ENCODE results near the gene TSPAN18.
"Not testable (repeated sequence)": the region's sequence is repeated elsewhere in the genome, so short reads cannot be mapped to it uniquely, and the experiment has no call there.

The TSPAN18 gene

DNA sequence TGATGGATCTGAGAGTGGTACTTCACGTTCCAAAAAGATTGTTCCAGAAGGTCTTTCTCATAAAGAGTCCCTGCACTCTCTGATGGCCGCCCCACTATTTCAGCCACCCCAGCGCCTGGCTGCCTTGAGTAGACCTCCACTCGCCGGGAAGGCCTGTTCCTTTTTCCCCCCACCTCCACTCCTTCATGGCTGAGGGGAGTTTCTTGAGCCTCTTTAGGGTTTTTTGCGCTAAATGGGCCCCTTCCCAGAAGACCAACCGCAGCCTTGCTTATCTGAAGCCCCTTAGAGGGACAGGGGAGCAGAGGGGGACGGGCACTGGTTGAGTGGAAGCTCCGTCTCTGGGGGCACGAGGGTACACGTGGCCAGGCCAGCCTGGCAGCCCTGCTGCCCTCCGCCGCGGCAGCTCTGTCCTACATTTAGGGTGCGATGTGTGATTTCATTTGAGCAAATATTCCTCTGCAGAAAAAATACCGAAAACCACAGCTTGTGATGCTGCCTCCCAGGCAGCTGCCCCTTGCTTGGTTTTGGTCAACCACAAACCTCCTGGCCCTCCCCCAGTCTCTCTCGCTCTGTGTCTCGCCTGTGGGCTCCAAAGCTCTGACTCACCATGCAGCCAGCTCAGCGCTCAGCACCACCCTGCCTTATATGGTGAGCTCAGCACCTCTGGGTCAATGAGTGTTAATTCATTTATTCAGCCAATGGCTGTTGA lies 135.2 kb downstream of the TSPAN18 start:
- no peaks in the 10 kb centered on the region for H3K9me3 ChIP-seq
- DNase-seq (ENCODE audit: low spot score in 2 of 2) = peak; percentile 23 to 64
- peaks cover 28% of the 10 kb centered on the region for H3K4me1 ChIP-seq
- no peaks in the 10 kb centered on the region for H3K27me3 ChIP-seq (ENCODE audit: low read depth)
- no peaks in the 10 kb centered on the region for H3K36me3 ChIP-seq (replicated peaks)
- in situ Hi-C loops (cut with MboI; ENCODE audit: low sequenced_read_pairs) = no loop called here
- H3K4me3 ChIP-seq = no peak overlapping the region

DNA sequence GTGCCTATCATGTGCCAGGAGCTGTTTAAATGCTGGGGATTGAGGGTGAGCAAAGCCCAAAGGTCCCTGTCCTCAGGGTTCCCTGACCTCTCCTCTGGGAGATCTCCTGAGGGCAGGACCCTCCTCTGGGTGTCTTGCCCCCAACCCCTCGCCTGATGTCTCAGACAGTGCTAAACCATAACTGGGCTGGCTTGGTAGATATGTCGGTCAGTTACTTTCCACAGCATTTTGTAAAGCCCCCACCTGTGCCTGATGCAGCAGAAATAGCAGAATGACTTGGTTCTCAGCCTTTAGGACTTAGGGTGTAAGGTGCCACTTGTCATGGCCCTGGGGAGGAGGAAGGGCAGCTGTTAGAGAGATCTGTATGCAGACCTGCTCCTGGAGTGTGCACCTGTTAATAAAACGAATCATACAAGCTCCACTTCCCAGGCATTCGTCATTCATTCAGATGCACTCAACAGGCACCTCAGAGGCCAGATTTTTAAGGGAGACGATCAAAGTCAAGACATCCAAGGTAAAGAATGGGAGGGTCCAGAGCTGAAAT lies 135.9 kb downstream of the TSPAN18 start:
- in situ Hi-C loops (cut with MboI; ENCODE audit: low sequenced_read_pairs) = no loop called here
- peaks cover 28% of the 10 kb centered on the region for H3K4me1 ChIP-seq
- no peaks in the 10 kb centered on the region for H3K27me3 ChIP-seq (ENCODE audit: low read depth)
- H3K9me3 ChIP-seq = no peaks in the 10 kb centered on the region
- H3K4me3 ChIP-seq = no peak overlapping the region
- H3K36me3 ChIP-seq (replicated peaks) = no peaks in the 10 kb centered on the region
- no peak for DNase-seq (ENCODE audit: low spot score in 2 of 2)

DNA sequence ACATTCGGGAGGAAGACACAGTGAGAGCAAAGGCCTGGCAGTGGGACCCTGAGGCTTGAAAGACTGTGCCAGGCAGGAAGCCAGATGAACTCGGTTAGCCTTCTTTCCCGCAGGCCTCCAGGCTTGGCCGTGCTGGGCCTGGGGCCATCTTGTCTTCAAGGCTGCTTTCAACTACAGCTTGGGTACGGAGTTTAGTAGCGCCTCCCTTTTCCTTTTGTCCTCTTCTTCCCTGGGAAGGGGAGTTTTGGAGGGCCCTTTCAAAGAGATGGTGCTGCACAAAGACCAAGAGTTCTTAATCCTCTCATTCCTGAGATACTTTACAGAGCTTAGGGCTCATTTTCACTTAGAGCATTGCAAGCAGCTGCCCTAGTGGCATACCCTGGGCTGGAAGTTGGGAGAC lies 136.5 kb downstream of the TSPAN18 start:
- in situ Hi-C loops (cut with MboI; ENCODE audit: low sequenced_read_pairs) = no loop called here
- H3K36me3 ChIP-seq (replicated peaks) = no peaks in the 10 kb centered on the region

DNA sequence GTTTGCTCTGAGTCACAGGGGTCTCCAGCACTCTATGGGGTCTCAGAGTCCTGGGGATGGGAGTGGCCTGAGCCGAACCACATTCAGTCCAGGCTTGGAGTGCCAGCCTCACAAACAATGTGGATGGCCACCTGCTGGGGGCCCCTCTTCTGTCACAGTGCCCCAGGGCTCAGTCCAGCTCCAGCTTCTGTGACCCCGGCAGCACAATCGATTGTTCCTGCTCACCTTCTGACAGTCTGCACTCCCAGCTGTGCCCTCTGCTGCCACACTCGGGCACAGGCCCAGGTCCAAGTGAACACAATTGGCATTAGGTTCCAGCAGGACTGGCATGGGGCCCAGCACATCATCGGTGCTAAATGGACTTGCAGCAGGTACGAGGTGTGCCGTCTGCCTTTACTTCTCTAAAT lies 139.1 kb downstream of the TSPAN18 start:
- in situ Hi-C loops (cut with MboI; ENCODE audit: low sequenced_read_pairs) = no loop called here
- no peak for DNase-seq (ENCODE audit: low spot score in 2 of 2)
- Histone ChIP-seq H3K9me3 (no peaks in the 10 kb centered on the region), H3K27me3 (ENCODE audit: low read depth) (no peaks in the 10 kb centered on the region), H3K36me3 (replicated peaks) (no peaks in the 10 kb centered on the region), H3K4me1 (peaks cover 28% of the 10 kb centered on the region), H3K4me3 (no peak overlapping the region)

More for the DNA sequence above, 136.5 kb downstream of the TSPAN18 start:
- Histone ChIP-seq H3K9me3 (no peaks in the 10 kb centered on the region), H3K27me3 (ENCODE audit: low read depth) (no peaks in the 10 kb centered on the region), H3K4me1 (peaks cover 28% of the 10 kb centered on the region), H3K4me3 (no peak overlapping the region)
- peak; percentile 70 to 83 for DNase-seq (ENCODE audit: low spot score in 2 of 2)

DNA sequence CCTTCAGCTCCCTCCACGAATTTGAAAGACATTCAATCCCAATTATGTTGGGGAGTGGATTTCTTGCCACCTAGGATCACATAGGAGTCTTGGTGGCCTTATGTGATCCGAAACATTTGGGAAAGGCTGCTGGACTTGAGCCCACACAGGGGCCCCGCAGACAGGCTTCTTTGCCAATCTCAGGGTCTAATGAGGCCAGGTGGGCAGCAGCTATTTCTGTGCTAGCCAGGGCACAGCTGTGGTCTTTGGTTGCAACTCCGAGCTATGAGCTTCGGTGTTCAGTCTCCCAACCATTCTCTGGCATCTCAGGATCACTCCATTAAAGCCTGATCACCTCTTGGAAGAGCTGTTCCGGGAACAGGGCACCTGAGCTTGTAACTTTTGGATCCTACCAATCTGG lies 139.5 kb downstream of the TSPAN18 start:
- Histone ChIP-seq H3K9me3 (no peaks in the 10 kb centered on the region), H3K36me3 (replicated peaks) (no peaks in the 10 kb centered on the region), H3K4me1 (peaks cover 28% of the 10 kb centered on the region), H3K27me3 (ENCODE audit: low read depth) (no peaks in the 10 kb centered on the region), H3K4me3 (no peak overlapping the region)
- in situ Hi-C loops (cut with MboI; ENCODE audit: low sequenced_read_pairs) = no loop called here
- DNase-seq (ENCODE audit: low spot score in 2 of 2) = no peak

DNA sequence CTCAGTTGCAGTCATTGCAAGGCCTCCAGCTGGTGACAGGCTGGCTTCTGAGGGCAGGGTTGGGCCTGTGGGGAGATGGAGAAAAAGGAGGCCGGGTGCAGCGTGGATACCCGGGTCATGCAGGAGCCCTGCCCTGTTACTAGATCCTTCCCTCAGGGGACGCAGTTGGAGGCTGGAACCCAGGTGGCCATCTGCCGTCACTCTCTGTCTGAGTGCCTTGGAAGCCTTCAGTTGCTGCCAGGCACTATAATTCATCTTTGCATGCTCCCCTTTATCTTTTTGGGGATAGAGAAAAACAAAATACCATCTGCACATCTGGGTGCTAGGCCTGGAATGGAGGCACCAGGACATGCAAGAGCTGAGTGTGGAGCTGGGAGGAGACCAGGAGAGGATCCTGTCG lies 141.3 kb downstream of the TSPAN18 start:
- no peak overlapping the region for H3K4me3 ChIP-seq
- in situ Hi-C loops (cut with MboI; ENCODE audit: low sequenced_read_pairs) = no loop called here
- no peaks in the 10 kb centered on the region for H3K36me3 ChIP-seq (replicated peaks)
- no peaks in the 10 kb centered on the region for H3K27me3 ChIP-seq (ENCODE audit: low read depth)
- H3K9me3 ChIP-seq = no peaks in the 10 kb centered on the region
- H3K4me1 ChIP-seq = peaks cover 14% of the 10 kb centered on the region
- DNase-seq (ENCODE audit: low spot score in 2 of 2) = no peak

DNA sequence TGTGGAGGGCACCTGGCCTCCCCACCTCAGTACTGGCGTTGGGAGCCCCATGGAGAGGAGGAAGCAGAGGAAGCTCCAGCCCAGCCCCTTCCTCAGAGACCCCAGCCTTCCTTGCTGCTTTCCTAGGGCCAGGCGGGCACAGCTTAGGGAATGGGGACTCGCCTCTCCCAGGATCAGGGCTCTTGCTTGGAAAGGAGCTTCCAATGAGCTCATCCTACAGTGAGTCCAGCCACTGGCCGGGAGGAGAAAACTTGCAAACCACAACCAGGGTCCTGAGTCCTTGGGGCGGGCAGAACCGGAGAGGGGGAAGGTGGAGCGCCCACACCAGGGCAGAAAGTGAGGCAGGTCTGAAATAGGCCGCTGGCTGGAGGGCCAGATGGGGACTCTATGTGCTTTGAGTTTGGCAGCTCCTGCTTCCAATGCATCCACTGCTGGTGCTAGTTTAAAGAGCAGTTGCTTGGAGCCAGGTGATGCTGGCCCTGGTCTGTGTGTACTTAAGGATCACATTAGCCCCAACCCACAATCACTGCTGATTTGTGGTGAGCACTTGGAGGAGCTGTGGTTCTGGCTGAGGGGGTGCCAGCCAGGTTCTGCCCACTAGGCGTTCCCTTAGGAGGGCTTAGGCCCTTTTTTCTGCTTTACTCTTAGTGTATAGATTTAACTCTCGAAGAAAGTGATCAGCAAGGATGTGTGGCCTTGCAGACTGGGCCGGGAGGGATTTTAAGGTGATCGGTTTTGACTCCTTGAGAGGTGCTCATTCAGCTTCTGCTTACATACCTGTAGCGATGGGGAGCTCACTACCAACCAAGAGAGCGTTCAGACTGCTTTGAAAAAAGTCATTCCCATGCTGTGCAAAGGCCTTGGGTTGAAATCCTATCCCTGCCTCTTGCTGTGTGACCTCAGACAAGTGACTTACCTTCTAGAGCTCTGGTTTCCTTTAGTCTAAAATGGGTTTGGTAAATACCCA lies 142.0 kb downstream of the TSPAN18 start:
- in situ Hi-C loops (cut with MboI; ENCODE audit: low sequenced_read_pairs) = no loop called here
- Histone ChIP-seq H3K36me3 (replicated peaks) (no peaks in the 10 kb centered on the region), H3K9me3 (no peaks in the 10 kb centered on the region), H3K4me1 (peaks cover 9% of the 10 kb centered on the region), H3K4me3 (no peak overlapping the region), H3K27me3 (ENCODE audit: low read depth) (no peaks in the 10 kb centered on the region)
- DNase-seq (ENCODE audit: low spot score in 2 of 2) = no peak

DNA sequence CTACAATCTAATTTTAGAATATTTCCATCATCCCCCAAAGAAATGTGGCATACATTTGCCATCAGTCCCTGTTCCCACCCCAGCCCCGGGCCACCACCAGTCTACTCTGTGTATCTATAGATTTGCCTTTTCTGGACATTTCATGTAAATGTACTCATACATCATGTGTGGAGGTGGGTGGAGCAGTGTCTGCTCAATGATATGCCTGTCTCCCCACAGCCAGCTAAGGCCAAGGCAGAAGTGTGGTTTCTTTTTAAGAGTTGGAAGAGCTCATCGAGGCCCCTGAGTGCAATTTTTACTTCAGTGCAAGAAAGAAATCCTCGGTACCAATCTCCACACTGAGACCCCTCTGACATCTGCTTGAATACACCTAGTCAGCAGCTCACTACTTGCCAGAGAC lies 143.4 kb downstream of the TSPAN18 start:
- H3K4me1 ChIP-seq = peaks cover 5% of the 10 kb centered on the region
- H3K4me3 ChIP-seq = no peak overlapping the region
- in situ Hi-C loops (cut with MboI; ENCODE audit: low sequenced_read_pairs) = no loop called here
- no peaks in the 10 kb centered on the region for H3K27me3 ChIP-seq (ENCODE audit: low read depth)
- DNase-seq (ENCODE audit: low spot score in 2 of 2) = no peak
- no peaks in the 10 kb centered on the region for H3K36me3 ChIP-seq (replicated peaks)
- H3K9me3 ChIP-seq = no peaks in the 10 kb centered on the region

DNA sequence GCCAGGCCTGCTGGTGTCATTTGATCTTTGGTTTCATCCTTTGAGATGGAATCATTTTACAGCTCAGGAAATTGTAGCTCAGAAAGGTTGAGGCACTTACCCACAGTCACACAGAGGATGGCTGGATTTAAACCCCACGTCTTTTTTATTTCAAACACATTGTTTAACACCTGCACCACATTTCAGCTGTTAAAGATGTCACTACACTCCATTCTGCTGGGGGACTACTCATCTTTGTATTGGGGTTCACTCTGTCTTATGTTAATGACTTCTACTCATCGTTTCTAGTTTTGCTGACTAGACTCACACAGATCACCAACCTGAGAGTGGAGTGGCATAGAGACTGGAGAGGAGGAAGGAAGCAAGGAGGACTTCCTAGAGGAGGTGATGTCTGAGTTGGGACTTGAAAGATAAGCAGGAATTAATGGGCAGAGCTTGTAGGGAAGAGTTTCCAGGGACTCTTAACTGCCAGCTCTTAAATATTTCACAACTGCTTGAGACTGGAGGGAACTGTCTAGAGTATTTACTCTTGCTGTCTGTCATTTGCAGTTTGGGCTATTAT lies 143.9 kb downstream of the TSPAN18 start:
- peaks cover under 1% of the 10 kb centered on the region; the same call in 1 of the 2 replicates for H3K4me1 ChIP-seq
- H3K27me3 ChIP-seq (ENCODE audit: low read depth) = no peaks in the 10 kb centered on the region
- H3K36me3 ChIP-seq (replicated peaks) = no peaks in the 10 kb centered on the region
- in situ Hi-C loops (cut with MboI; ENCODE audit: low sequenced_read_pairs) = no loop called here
- H3K4me3 ChIP-seq = no peak overlapping the region
- DNase-seq (ENCODE audit: low spot score in 2 of 2) = no peak
- H3K9me3 ChIP-seq = no peaks in the 10 kb centered on the region

DNA sequence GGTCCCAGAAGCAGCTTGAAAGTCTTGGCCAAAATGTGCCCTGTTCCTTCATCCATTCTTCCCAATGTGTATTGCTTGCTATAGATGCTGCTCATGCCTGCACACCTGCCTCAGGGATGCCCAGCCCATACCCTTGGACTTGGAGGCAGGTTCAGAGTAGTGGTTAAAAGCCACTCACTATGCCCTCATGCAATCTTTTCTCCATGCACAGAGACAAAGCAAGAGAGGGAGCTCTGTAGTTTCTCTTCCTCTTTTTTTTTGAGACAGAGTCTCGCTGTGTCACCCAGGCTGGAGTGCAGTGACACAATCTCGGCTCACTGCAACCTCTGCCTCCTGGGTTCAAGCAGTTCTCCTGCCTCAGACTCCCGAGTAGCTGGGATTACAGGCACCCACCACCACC lies 144.9 kb downstream of the TSPAN18 start:
- DNase-seq (ENCODE audit: low spot score in 2 of 2); H3K4me1 ChIP-seq; in situ Hi-C loops (cut with MboI; ENCODE audit: low sequenced_read_pairs); H3K9me3 ChIP-seq; H3K27me3 ChIP-seq (ENCODE audit: low read depth); H3K36me3 ChIP-seq (replicated peaks); H3K4me3 ChIP-seq: not testable (repeated sequence)

DNA sequence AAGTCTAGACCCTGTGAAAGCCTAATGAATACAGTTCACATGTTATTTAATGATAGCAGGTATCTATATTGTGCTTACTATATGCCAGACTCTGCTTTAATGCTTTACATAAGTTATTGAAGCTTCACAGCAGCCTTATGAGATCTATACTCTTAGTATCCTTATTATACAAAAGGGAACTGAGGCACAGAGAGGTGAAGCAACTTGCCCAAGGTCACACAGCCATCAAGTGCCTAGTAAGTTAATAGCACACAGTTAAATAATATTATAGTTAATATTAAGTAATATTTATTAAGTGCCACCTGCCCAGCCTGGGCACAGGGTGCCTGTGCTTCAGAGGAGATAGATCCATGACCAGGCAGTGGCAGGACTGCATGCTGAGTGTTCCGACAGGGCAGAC lies 145.8 kb downstream of the TSPAN18 start:
- no peaks in the 10 kb centered on the region for H3K4me1 ChIP-seq
- H3K4me3 ChIP-seq = no peak overlapping the region
- H3K9me3 ChIP-seq = no peaks in the 10 kb centered on the region
- H3K27me3 ChIP-seq (ENCODE audit: low read depth) = no peaks in the 10 kb centered on the region
- no peaks in the 10 kb centered on the region for H3K36me3 ChIP-seq (replicated peaks)
- in situ Hi-C loops (cut with MboI; ENCODE audit: low sequenced_read_pairs) = no loop called here
- no peak for DNase-seq (ENCODE audit: low spot score in 2 of 2)

DNA sequence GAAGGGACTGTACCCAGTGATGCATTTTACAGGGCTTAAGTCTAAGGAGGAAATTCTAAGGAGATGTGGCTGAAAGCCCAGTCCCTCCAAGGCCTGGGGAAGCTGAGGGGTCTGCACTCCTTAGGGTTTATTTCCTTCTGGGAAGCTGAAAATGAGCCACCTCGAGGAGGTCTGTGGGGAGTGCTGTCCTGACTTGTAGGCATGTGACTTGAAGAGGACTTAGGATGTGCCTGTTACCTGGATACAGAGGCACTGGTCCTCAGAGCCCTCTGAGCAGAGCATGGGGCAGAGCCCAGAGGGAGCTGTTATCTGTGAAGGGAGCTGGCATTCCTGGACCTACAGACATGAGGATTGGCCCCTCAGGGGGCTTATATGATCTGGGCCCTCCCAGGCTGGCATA lies 146.8 kb downstream of the TSPAN18 start:
- no peak for DNase-seq (ENCODE audit: low spot score in 2 of 2)
- H3K27me3 ChIP-seq (ENCODE audit: low read depth) = no peaks in the 10 kb centered on the region
- no peaks in the 10 kb centered on the region for H3K9me3 ChIP-seq
- no peaks in the 10 kb centered on the region for H3K36me3 ChIP-seq (replicated peaks)
- H3K4me3 ChIP-seq = no peak overlapping the region
- in situ Hi-C loops (cut with MboI; ENCODE audit: low sequenced_read_pairs) = no loop called here
- no peaks in the 10 kb centered on the region; the same call in 1 of the 2 replicates for H3K4me1 ChIP-seq

DNA sequence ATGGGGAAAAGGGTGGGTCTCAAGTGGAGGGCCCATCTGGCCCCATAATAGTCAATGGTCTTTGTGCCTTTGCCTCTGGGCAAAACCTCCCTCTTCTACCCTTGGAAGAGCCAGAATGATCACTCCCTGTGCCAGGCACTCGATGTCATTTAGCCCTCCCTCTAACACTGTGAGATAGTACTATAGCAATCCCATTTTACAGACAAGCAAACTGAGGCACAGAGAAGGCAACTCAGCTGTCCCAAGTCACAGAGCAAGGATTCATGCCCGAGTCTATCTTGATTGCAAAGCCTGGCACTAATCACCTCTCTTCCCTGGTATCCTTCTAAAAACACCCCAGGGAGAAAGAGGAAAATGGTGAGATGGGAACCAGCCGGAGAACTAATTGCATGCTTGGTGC lies 147.5 kb downstream of the TSPAN18 start:
- H3K27me3 ChIP-seq (ENCODE audit: low read depth) = no peaks in the 10 kb centered on the region
- H3K4me3 ChIP-seq = no peak overlapping the region
- no peaks in the 10 kb centered on the region; the same call in 1 of the 2 replicates for H3K4me1 ChIP-seq
- no peaks in the 10 kb centered on the region for H3K36me3 ChIP-seq (replicated peaks)
- in situ Hi-C loops (cut with MboI; ENCODE audit: low sequenced_read_pairs) = no loop called here
- no peaks in the 10 kb centered on the region for H3K9me3 ChIP-seq
- no peak for DNase-seq (ENCODE audit: low spot score in 2 of 2)

DNA sequence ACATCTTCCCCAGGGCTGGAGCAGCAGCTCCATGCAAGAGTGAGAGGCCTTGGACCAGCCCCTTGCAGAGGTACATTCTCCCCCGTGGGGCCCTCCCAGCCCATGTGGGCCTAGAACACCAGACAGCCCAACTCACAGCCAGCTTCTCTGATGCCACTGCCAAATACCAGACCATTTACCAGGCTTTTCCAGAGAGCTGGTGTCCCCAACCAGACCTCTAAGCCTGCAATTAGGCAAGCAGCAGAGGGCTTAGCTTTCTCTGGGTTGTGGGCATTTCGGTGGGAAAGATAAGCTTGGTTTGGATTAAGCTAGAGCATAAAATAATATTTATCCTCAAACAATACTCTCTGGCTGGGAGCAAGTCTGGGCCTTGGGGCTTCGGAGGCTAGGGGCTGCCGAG lies 148.3 kb downstream of the TSPAN18 start:
- no peaks in the 10 kb centered on the region for H3K9me3 ChIP-seq
- no peaks in the 10 kb centered on the region; the same call in 1 of the 2 replicates for H3K4me1 ChIP-seq
- no peak for DNase-seq (ENCODE audit: low spot score in 2 of 2)
- no peaks in the 10 kb centered on the region for H3K36me3 ChIP-seq (replicated peaks)
- no peak overlapping the region for H3K4me3 ChIP-seq
- H3K27me3 ChIP-seq (ENCODE audit: low read depth) = no peaks in the 10 kb centered on the region
- in situ Hi-C loops (cut with MboI; ENCODE audit: low sequenced_read_pairs) = no loop called here
